Measurements from ENCODE around the gene UQCC2.

Gene UQCC2

DNA sequence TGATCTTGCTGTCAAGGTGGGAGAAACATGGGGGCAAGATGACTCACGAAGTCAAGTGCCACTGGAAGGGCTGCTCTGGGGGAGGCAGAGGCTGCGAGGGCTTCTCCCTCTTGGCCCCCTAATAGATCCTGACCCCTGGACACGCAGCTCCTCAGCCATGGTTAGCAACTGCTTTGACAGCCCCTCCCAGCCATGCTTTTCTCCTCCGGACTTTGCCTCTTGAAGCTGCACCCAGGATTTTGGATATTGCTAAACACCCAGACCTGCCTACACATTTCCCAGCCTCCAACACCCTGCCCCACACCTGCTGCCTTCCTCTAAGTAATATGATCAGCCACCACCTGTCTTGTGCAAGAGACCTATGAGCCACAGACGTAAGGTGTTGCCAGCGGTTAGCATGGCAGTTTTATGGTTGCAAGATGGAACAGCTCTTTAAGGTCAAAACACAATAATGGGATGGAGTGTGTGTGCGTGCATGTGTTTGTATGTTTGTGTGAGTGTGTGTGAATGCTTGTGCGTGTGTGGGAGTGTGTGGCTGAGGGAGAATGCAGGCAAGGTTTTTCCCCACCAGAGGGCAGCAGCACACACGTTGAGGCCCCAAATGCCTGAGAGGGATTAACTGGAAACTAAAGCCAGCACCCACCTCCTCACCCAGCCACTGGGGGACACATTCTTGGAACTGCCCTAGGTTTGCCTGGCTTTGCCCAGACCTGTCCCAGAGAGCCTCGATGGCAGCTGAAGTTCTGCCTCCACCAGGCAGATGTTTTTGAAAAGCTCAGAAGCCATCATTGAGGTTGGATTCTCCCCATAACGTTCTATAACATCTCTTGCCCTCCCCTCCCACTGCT is 32.7 kb upstream of the UQCC2 start:
- TF ChIP-seq, protein P1, sequence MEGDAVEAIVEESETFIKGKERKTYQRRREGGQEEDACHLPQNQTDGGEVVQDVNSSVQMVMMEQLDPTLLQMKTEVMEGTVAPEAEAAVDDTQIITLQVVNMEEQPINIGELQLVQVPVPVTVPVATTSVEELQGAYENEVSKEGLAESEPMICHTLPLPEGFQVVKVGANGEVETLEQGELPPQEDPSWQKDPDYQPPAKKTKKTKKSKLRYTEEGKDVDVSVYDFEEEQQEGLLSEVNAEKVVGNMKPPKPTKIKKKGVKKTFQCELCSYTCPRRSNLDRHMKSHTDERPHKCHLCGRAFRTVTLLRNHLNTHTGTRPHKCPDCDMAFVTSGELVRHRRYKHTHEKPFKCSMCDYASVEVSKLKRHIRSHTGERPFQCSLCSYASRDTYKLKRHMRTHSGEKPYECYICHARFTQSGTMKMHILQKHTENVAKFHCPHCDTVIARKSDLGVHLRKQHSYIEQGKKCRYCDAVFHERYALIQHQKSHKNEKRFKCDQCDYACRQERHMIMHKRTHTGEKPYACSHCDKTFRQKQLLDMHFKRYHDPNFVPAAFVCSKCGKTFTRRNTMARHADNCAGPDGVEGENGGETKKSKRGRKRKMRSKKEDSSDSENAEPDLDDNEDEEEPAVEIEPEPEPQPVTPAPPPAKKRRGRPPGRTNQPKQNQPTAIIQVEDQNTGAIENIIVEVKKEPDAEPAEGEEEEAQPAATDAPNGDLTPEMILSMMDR (IDR thresholded peaks at IDR 0.05; ENCODE audit: low read depth, low read length): peak; percentile 96
- no peak overlapping the region for H3K4me3 ChIP-seq (replicated peaks in 1 of 2; ENCODE audit: low read depth in 2 of 2, low read length in 2 of 2)
- peak; percentile 78 to 80 for DNase-seq (ENCODE audit: low read depth in 2 of 2)

DNA sequence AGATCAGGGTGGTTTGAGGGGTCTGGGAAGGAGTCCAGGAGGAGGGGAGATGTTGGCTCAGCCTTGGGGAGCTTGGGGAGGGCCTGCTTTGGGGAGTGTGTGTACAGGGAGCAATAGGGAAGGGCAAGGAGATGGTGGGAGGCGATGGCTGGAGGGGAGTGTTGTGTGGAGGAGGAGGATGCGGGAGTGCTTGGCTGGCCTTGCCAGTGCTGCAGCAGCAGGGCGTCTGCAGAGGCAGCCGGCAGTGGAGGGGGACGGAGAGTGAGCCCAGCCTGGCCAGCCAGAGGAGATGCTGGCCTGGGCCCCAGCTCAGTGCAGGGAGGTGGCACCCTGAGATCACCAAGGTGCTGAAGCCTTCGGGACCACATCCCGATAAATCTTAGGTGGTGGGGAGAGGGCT is 31.3 kb upstream of the UQCC2 start:
- DNase-seq (ENCODE audit: low read depth in 2 of 2): no peak
- no peak overlapping the region for H3K4me3 ChIP-seq (replicated peaks in 1 of 2; ENCODE audit: low read depth in 2 of 2, low read length in 2 of 2)
- TF ChIP-seq, protein P1 (IDR thresholded peaks at IDR 0.05; ENCODE audit: low read depth, low read length): no peak

DNA sequence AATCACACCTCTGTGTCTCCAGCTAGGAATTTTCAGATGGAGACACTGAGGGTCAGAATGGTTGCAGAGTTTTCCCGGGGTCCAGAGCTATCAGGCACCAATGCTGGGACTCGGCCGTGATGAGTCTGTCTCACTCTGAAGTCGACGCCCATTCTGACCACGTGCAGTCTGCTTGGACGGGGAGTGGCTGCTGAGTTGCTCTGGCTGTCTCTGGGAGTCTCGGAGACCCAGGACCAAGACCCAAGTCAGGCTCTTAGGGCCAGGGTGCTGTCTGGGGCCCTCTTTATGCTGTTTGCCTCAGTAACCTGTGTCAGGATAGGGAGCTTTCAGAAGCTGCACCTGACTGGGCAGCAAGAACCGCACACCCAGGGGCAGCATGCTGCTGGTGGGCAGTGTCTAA is 30.6 kb upstream of the UQCC2 start:
- TF ChIP-seq, protein P1 (IDR thresholded peaks at IDR 0.05; ENCODE audit: low read depth, low read length): no peak
- DNase-seq (ENCODE audit: low read depth in 2 of 2): no peak
- H3K4me3 ChIP-seq (replicated peaks in 1 of 2; ENCODE audit: low read depth in 2 of 2, low read length in 2 of 2): no peak overlapping the region

DNA sequence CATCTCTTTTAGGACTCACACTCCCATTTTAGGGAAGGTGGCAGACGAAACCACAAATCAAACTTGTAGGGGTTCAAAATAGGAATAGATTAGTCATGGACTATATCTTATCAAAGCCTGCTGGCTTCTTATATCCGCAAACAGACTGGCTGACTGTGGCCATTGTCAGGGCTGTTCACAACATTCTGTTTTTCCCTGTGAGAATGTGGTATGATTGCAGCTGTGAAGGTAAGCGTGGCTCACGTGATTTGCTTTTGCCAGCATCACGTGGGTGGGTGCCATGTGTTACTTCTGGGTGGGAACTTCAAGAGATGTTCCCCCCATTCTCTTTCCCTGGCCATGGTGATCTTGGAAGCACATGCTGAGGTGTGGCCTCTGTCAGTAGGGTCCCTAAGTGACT is 29.3 kb upstream of the UQCC2 start:
- no peak overlapping the region for H3K4me3 ChIP-seq (replicated peaks in 1 of 2; ENCODE audit: low read depth in 2 of 2, low read length in 2 of 2)
- TF ChIP-seq, protein P1 (IDR thresholded peaks at IDR 0.05; ENCODE audit: low read depth, low read length): no peak
- DNase-seq (ENCODE audit: low read depth in 2 of 2): no peak

DNA sequence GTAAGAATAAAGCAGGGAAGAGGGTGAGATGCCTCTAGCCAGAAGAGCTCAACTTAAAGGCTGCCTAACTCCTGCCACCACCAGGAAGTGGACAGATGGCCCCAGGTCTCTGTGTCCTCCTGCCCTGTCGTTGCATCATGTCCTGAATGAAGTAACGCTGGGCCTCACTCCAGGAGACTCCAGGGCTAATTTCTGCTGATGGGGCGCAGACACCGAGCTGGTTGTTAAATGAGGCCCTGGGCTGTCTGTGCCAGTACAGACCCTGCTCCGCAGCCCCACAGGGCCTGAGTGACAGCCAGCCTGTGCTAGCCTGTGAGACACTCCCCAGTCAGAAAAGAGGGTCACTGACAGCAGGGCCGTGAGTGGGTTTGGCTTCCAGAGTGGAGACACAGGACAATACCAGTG is 28.7 kb upstream of the UQCC2 start:
- DNase-seq (ENCODE audit: low read depth in 2 of 2): peak in 1 of 2 donors; percentile 32
- TF ChIP-seq, protein P1 (IDR thresholded peaks at IDR 0.05; ENCODE audit: low read depth, low read length): no peak
- H3K4me3 ChIP-seq (replicated peaks in 1 of 2; ENCODE audit: low read depth in 2 of 2, low read length in 2 of 2): no peak overlapping the region

DNA sequence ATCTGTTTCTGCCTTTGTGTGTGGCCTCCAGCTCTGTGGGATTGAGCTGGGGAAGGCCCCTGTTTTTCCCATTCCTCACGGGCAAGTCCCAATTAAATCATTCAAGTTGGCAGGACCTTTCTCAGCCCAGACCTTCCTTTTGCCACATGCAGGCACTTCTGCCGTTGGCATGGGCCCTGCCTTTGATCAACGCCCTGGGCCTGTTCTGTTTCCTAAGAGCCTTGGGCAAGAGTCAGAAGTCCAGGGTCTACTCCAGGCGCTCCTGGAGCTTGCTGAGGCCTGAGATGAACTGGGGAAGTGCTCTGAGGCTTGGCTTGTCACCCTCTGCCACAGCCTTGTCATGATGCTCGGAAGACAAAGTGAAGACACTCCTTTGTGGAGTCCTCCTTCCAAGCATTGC is 28.1 kb upstream of the UQCC2 start:
- no peak for DNase-seq (ENCODE audit: low read depth in 2 of 2)
- no peak overlapping the region for H3K4me3 ChIP-seq (replicated peaks in 1 of 2; ENCODE audit: low read depth in 2 of 2, low read length in 2 of 2)
- TF ChIP-seq, protein P1 (IDR thresholded peaks at IDR 0.05; ENCODE audit: low read depth, low read length): no peak

All from cardiac fibroblast (primary cell).